Tibial nerve (tissue), 4 donors: ENCODE data around the gene FRK.

ENCODE experiments used
- EP300 ChIP-seq, 2 donors: sonication (generic); formaldehyde crosslinking; IDR thresholded peaks; one replicate each; pipeline ENCODE4 v1.6.1; 2017; ENCODE audit warnings: antibody characterized with exemption in 2 of 2, mild to moderate bottlenecking in 1 of 2
- POLR2A ChIP-seq, 2 donors: fragments of 450-650 bp; IDR thresholded peaks; one replicate each; pipeline ENCODE4 v1.6.1; 2017; ENCODE audit warnings: antibody characterized with exemption in 2 of 2, mild to moderate bottlenecking in 2 of 2, moderate library complexity in 2 of 2
- TF ChIP-seq, protein P1 (sequence below), 5 experiments: fragments of 200-600 bp in 3 of 5; fragments of 450-650 bp in 2 of 5; sonication (generic) in 3 of 5; IDR thresholded peaks; one replicate each; pipeline ENCODE4 v1.5.1; 2016 to 2019; ENCODE audit warnings: antibody characterized with exemption in 5 of 5, mild to moderate bottlenecking in 3 of 5, moderate library complexity in 2 of 5

DNA sequence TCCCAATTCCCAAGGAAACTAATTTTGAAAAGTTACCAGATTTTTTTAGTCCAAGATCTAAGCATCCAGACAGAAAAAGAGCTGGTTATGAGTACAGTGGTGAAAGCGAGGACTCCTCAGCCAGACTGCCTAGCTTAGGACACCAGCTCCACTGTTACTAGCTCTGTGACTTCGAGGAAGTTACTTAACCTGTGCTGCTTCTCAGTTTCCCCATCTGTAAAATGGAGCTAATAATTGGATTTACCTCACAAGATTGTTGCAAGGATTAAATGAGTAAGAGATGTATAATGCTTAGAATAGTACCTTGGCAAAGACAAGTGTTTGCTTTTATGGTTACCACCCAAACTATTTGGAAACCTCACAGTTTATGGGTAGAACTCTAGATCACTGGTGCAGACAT lies 41.1 kb upstream of the FRK start:
- TF ChIP-seq POLR2A (IDR thresholded peaks at IDR 0.05) (no peak), EP300 (IDR thresholded peaks at IDR 0.05) (no peak)
- TF ChIP-seq, protein P1, sequence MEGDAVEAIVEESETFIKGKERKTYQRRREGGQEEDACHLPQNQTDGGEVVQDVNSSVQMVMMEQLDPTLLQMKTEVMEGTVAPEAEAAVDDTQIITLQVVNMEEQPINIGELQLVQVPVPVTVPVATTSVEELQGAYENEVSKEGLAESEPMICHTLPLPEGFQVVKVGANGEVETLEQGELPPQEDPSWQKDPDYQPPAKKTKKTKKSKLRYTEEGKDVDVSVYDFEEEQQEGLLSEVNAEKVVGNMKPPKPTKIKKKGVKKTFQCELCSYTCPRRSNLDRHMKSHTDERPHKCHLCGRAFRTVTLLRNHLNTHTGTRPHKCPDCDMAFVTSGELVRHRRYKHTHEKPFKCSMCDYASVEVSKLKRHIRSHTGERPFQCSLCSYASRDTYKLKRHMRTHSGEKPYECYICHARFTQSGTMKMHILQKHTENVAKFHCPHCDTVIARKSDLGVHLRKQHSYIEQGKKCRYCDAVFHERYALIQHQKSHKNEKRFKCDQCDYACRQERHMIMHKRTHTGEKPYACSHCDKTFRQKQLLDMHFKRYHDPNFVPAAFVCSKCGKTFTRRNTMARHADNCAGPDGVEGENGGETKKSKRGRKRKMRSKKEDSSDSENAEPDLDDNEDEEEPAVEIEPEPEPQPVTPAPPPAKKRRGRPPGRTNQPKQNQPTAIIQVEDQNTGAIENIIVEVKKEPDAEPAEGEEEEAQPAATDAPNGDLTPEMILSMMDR (IDR thresholded peaks at IDR 0.05) = no peak
